Esophagus muscularis mucosa (tissue), 3 donors: Measurements from ENCODE around the gene BCAS1.

Experiments
- CTCF ChIP-seq, 3 experiments: fragments of 200-600 bp in 2 of 3; fragments of 450-650 bp in 1 of 3; sonication (generic) in 2 of 3; IDR thresholded peaks; one replicate each; pipeline ENCODE4 v1.5.1; 2017 to 2019; ENCODE audit warnings: antibody characterized with exemption in 3 of 3, mild to moderate bottlenecking in 2 of 3, moderate library complexity in 1 of 3
- EP300 ChIP-seq: sonication (generic); formaldehyde crosslinking; IDR thresholded peaks from one replicate; pipeline ENCODE4 v1.6.1; 2017; ENCODE audit warnings: antibody characterized with exemption

- TF ChIP-seq CTCF (IDR thresholded peaks at IDR 0.05) (no peak), EP300 (no peak)
Observed at GRCh38 chr20:54064939-54065338, 5.5 kb downstream of the BCAS1 start.
